Stimulated activated effector memory CD8-positive, alpha-beta T cell treated with anti-CD3 and anti-CD28 coated beads, Interleukin-12 subunit alpha, Interleukin-12 subunit beta, amount 100 ng/mL, for 72 hours (primary cell): ENCODE measurements around the gene OBP2B.
"Not testable (repeated sequence)": the region's sequence is repeated elsewhere in the genome, so short reads cannot be mapped to it uniquely, and the experiment has no call there.

Experiments
- ATAC-seq: fragments of 150-1000 bp; cut with Tn5 transposase; 2 replicates; pipeline ENCODE4 v1.10.0; 2021
- DNase-seq, 2 donors: peaks; one replicate each; pipeline ENCODE4 v3.0.0; 2021 to 2022; ENCODE audit warnings: low spot score in 2 of 2
- H3K27ac Mint-ChIP-seq: one replicate; pipeline ENCODE4 v1.8.0; 2022; ENCODE audit warnings: mild to moderate bottlenecking, mixed read lengths
- H3K36me3 Mint-ChIP-seq: one replicate; pipeline ENCODE4 v1.8.0; 2022; ENCODE audit warnings: mild to moderate bottlenecking, mixed read lengths
- H3K4me1 Mint-ChIP-seq: one replicate; pipeline ENCODE4 v1.8.0; 2022; ENCODE audit warnings: mixed read lengths
- H3K4me3 Mint-ChIP-seq: one replicate; pipeline ENCODE4 v1.8.0; 2022; ENCODE audit warnings: mild to moderate bottlenecking, mixed read lengths
- H3K9me3 Mint-ChIP-seq: one replicate; pipeline ENCODE4 v1.8.0; 2022; ENCODE audit warnings: mixed read lengths

Gene OBP2B

GRCh38 chr9:133230514-133230913 is 21.5 kb upstream of the OBP2B start:
- not testable (repeated sequence) for ATAC-seq, H3K36me3 Mint-ChIP-seq

GRCh38 chr9:133230093-133230492 is 21.0 kb upstream of the OBP2B start:
- H3K36me3 Mint-ChIP-seq, result no peaks in the 10 kb centered on the region
- no peaks in the 10 kb centered on the region for H3K4me1 Mint-ChIP-seq
- no peaks in the 10 kb centered on the region for H3K9me3 Mint-ChIP-seq
- no peak for ATAC-seq
- no peak for DNase-seq
- H3K4me3 Mint-ChIP-seq, result no peak overlapping the region
- no peak overlapping the region for H3K27ac Mint-ChIP-seq

More at GRCh38 chr9:133230514-133230913, 21.5 kb upstream of the OBP2B start:
- H3K4me1 Mint-ChIP-seq, H3K4me3 Mint-ChIP-seq, H3K27ac Mint-ChIP-seq, DNase-seq, H3K9me3 Mint-ChIP-seq: not testable (repeated sequence)

- not testable (repeated sequence) for H3K27ac Mint-ChIP-seq, H3K36me3 Mint-ChIP-seq, DNase-seq, H3K9me3 Mint-ChIP-seq, H3K4me1 Mint-ChIP-seq, ATAC-seq, H3K4me3 Mint-ChIP-seq
These were observed 19.6 kb upstream of the OBP2B start for GRCh38 chr9:133228474-133229193.

- not testable (repeated sequence) for H3K9me3 Mint-ChIP-seq, ATAC-seq, H3K4me1 Mint-ChIP-seq, DNase-seq, H3K36me3 Mint-ChIP-seq, H3K4me3 Mint-ChIP-seq, H3K27ac Mint-ChIP-seq
These were observed 18.9 kb upstream of the OBP2B start for GRCh38 chr9:133227996-133228395.

GRCh38 chr9:133227242-133227860 is 18.3 kb upstream of the OBP2B start:
- no peak for DNase-seq
- Mint-ChIP-seq H3K27ac (no peak overlapping the region), H3K36me3 (no peaks in the 10 kb centered on the region), H3K9me3 (no peaks in the 10 kb centered on the region), H3K4me3 (no peak overlapping the region), H3K4me1 (no peaks in the 10 kb centered on the region)
- ATAC-seq, result no peak

GRCh38 chr9:133226219-133227171 is 17.4 kb upstream of the OBP2B start:
- no peak for DNase-seq
- no peaks in the 10 kb centered on the region for H3K36me3 Mint-ChIP-seq
- no peak overlapping the region for H3K4me3 Mint-ChIP-seq
- no peak for ATAC-seq
- H3K4me1 Mint-ChIP-seq, result no peaks in the 10 kb centered on the region
- no peak overlapping the region for H3K27ac Mint-ChIP-seq
- H3K9me3 Mint-ChIP-seq, result no peaks in the 10 kb centered on the region

GRCh38 chr9:133225171-133226011 is 16.3 kb upstream of the OBP2B start:
- no peak for ATAC-seq
- H3K4me1 Mint-ChIP-seq, result no peaks in the 10 kb centered on the region
- H3K27ac Mint-ChIP-seq, result no peak overlapping the region
- H3K9me3 Mint-ChIP-seq, result no peaks in the 10 kb centered on the region
- H3K36me3 Mint-ChIP-seq, result no peaks in the 10 kb centered on the region
- H3K4me3 Mint-ChIP-seq, result no peak overlapping the region
- no peak for DNase-seq

GRCh38 chr9:133224762-133225161 is 15.7 kb upstream of the OBP2B start:
- H3K4me1 Mint-ChIP-seq, result no peaks in the 10 kb centered on the region
- no peak for ATAC-seq

GRCh38 chr9:133223159-133223756 is 14.2 kb upstream of the OBP2B start:
- ATAC-seq, H3K36me3 Mint-ChIP-seq, H3K4me3 Mint-ChIP-seq, H3K4me1 Mint-ChIP-seq, H3K9me3 Mint-ChIP-seq, DNase-seq, H3K27ac Mint-ChIP-seq: not testable (repeated sequence)

More at GRCh38 chr9:133224762-133225161, 15.7 kb upstream of the OBP2B start:
- Mint-ChIP-seq H3K36me3 (no peaks in the 10 kb centered on the region), H3K27ac (no peak overlapping the region), H3K9me3 (no peaks in the 10 kb centered on the region), H3K4me3 (no peak overlapping the region)
- DNase-seq, result no peak

- not testable (repeated sequence) for DNase-seq, H3K36me3 Mint-ChIP-seq, H3K9me3 Mint-ChIP-seq, H3K4me1 Mint-ChIP-seq, ATAC-seq, H3K27ac Mint-ChIP-seq, H3K4me3 Mint-ChIP-seq
These were observed 12.9 kb upstream of the OBP2B start for GRCh38 chr9:133221994-133222393.

GRCh38 chr9:133221177-133221809 is 12.2 kb upstream of the OBP2B start:
- Mint-ChIP-seq H3K4me1 (no peaks in the 10 kb centered on the region), H3K9me3 (no peaks in the 10 kb centered on the region), H3K4me3 (no peak overlapping the region), H3K27ac (no peak overlapping the region), H3K36me3 (no peaks in the 10 kb centered on the region)
- DNase-seq, result no peak
- peak; percentile 47 for ATAC-seq

GRCh38 chr9:133218049-133218975 is 9.3 kb upstream of the OBP2B start:
- H3K9me3 Mint-ChIP-seq, H3K4me1 Mint-ChIP-seq, H3K4me3 Mint-ChIP-seq, DNase-seq, ATAC-seq, H3K27ac Mint-ChIP-seq, H3K36me3 Mint-ChIP-seq: not testable (repeated sequence)

GRCh38 chr9:133217333-133217988 is 8.4 kb upstream of the OBP2B start:
- H3K36me3 Mint-ChIP-seq, H3K4me1 Mint-ChIP-seq, ATAC-seq, H3K27ac Mint-ChIP-seq, H3K9me3 Mint-ChIP-seq, DNase-seq, H3K4me3 Mint-ChIP-seq: not testable (repeated sequence)
